Mucosa of stomach (tissue), 1 donor: ENCODE data around the gene PPM1M.

Source experiments
- H3K27me3 ChIP-seq: one replicate; pipeline ENCODE4 v1.7.0; 2013; ENCODE audit warnings: mild to moderate bottlenecking, low read length; ENCODE audit not compliant: control insufficient read depth, insufficient read depth
- H3K36me3 ChIP-seq: one replicate; pipeline ENCODE4 v1.7.0; 2013; ENCODE audit warnings: low read length; ENCODE audit not compliant: control insufficient read depth, insufficient read depth
- H3K4me1 ChIP-seq: one replicate; pipeline ENCODE4 v1.7.0; 2013; ENCODE audit warnings: mild to moderate bottlenecking, low read length; ENCODE audit not compliant: control insufficient read depth, insufficient read depth
- H3K4me3 ChIP-seq: one replicate; pipeline ENCODE4 v1.7.0; 2013; ENCODE audit warnings: low read length
- H3K9ac ChIP-seq: one replicate; pipeline ENCODE4 v1.7.0; 2013; ENCODE audit warnings: mild to moderate bottlenecking, low read length, moderate library complexity
- H3K9me3 ChIP-seq: one replicate; pipeline ENCODE4 v1.7.0; 2013; ENCODE audit warnings: mild to moderate bottlenecking, low read length, moderate library complexity; ENCODE audit not compliant: control insufficient read depth
- donor health status: Pancreatic carcinoma.

The PPM1M gene

GRCh38 chr3:52204337-52205073, 41.1 kb upstream of the PPM1M start:
- H3K4me1 ChIP-seq: peaks cover 26% of the 10 kb centered on the region
- H3K9me3 ChIP-seq: no peaks in the 10 kb centered on the region

GRCh38 chr3:52205727-52206372, 39.7 kb upstream of the PPM1M start:
- Histone ChIP-seq H3K27me3 (no peaks in the 10 kb centered on the region), H3K4me3 (no peak overlapping the region), H3K9me3 (no peaks in the 10 kb centered on the region), H3K36me3 (peaks cover 25% of the 10 kb centered on the region), H3K9ac (no peak overlapping the region), H3K4me1 (peaks cover 27% of the 10 kb centered on the region)

More at GRCh38 chr3:52204337-52205073, 41.1 kb upstream of the PPM1M start:
- H3K9ac ChIP-seq: peak overlapping the region; percentile 31
- no peaks in the 10 kb centered on the region for H3K27me3 ChIP-seq
- H3K36me3 ChIP-seq: peaks cover 25% of the 10 kb centered on the region
- H3K4me3 ChIP-seq: no peak overlapping the region

GRCh38 chr3:52208556-52208955, 37.0 kb upstream of the PPM1M start:
- Histone ChIP-seq H3K9me3 (no peaks in the 10 kb centered on the region), H3K4me1 (peaks cover 41% of the 10 kb centered on the region), H3K9ac (no peak overlapping the region), H3K4me3 (no peak overlapping the region), H3K36me3 (peaks cover 25% of the 10 kb centered on the region), H3K27me3 (no peaks in the 10 kb centered on the region)

GRCh38 chr3:52210037-52210436, 35.5 kb upstream of the PPM1M start:
- Histone ChIP-seq H3K4me1 (peaks cover 37% of the 10 kb centered on the region), H3K9ac (peak overlapping the region; percentile 36), H3K27me3 (no peaks in the 10 kb centered on the region), H3K4me3 (no peak overlapping the region), H3K36me3 (peaks cover 22% of the 10 kb centered on the region), H3K9me3 (no peaks in the 10 kb centered on the region)

GRCh38 chr3:52210550-52211046, 35.0 kb upstream of the PPM1M start:
- Histone ChIP-seq H3K36me3 (peaks cover 17% of the 10 kb centered on the region), H3K9ac (peak overlapping the region; percentile 36), H3K9me3 (no peaks in the 10 kb centered on the region), H3K4me3 (no peak overlapping the region), H3K27me3 (no peaks in the 10 kb centered on the region), H3K4me1 (peaks cover 43% of the 10 kb centered on the region)

GRCh38 chr3:52211268-52211891, 34.2 kb upstream of the PPM1M start:
- Histone ChIP-seq H3K4me3 (no peak overlapping the region), H3K9ac (peak overlapping the region; percentile 14), H3K9me3 (no peaks in the 10 kb centered on the region), H3K36me3 (peaks cover 15% of the 10 kb centered on the region), H3K4me1 (peaks cover 51% of the 10 kb centered on the region), H3K27me3 (no peaks in the 10 kb centered on the region)

GRCh38 chr3:52213005-52213404, 32.6 kb upstream of the PPM1M start:
- peaks cover 66% of the 10 kb centered on the region for H3K4me1 ChIP-seq

GRCh38 chr3:52213901-52214300, 31.7 kb upstream of the PPM1M start:
- no peaks in the 10 kb centered on the region for H3K9me3 ChIP-seq
- H3K27me3 ChIP-seq: no peaks in the 10 kb centered on the region
- peaks cover 74% of the 10 kb centered on the region for H3K4me1 ChIP-seq
- H3K36me3 ChIP-seq: peaks cover 15% of the 10 kb centered on the region
- H3K9ac ChIP-seq: no peak overlapping the region
- H3K4me3 ChIP-seq: no peak overlapping the region

More at GRCh38 chr3:52213005-52213404, 32.6 kb upstream of the PPM1M start:
- no peaks in the 10 kb centered on the region for H3K9me3 ChIP-seq
- no peak overlapping the region for H3K9ac ChIP-seq
- no peaks in the 10 kb centered on the region for H3K27me3 ChIP-seq
- no peak overlapping the region for H3K4me3 ChIP-seq
- H3K36me3 ChIP-seq: peaks cover 15% of the 10 kb centered on the region

- H3K27me3 ChIP-seq: no peaks in the 10 kb centered on the region
- H3K4me1 ChIP-seq: peaks cover 78% of the 10 kb centered on the region
- no peaks in the 10 kb centered on the region for H3K9me3 ChIP-seq
- H3K36me3 ChIP-seq: peaks cover 15% of the 10 kb centered on the region
- no peak overlapping the region for H3K9ac ChIP-seq
- no peak overlapping the region for H3K4me3 ChIP-seq
Observed at GRCh38 chr3:52215351-52215750, 30.2 kb upstream of the PPM1M start.

- Histone ChIP-seq H3K36me3 (peaks cover 7% of the 10 kb centered on the region), H3K9me3 (no peaks in the 10 kb centered on the region), H3K4me3 (no peak overlapping the region), H3K9ac (peak overlapping the region; percentile 46), H3K4me1 (peaks cover 72% of the 10 kb centered on the region), H3K27me3 (no peaks in the 10 kb centered on the region)
Observed at GRCh38 chr3:52216585-52217408, 28.8 kb upstream of the PPM1M start.

GRCh38 chr3:52217409-52217805, 28.2 kb upstream of the PPM1M start:
- peak overlapping the region; percentile 46 for H3K9ac ChIP-seq
- H3K36me3 ChIP-seq: peaks cover 7% of the 10 kb centered on the region
- no peaks in the 10 kb centered on the region for H3K9me3 ChIP-seq
- H3K4me1 ChIP-seq: peaks cover 72% of the 10 kb centered on the region
- H3K4me3 ChIP-seq: no peak overlapping the region
- no peaks in the 10 kb centered on the region for H3K27me3 ChIP-seq
